Suprapubic skin (tissue), 4 donors: ENCODE measurements around the gene OTC.

Experiments used
- EP300 ChIP-seq: sonication (generic); formaldehyde crosslinking; IDR thresholded peaks from one replicate; pipeline ENCODE4 v1.6.1; 2017; ENCODE audit warnings: antibody characterized with exemption
- POLR2A ChIP-seq, 2 donors: fragments of 450-650 bp; IDR thresholded peaks; one replicate each; pipeline ENCODE4 v1.6.1; 2017; ENCODE audit warnings: antibody characterized with exemption in 2 of 2, mild to moderate bottlenecking in 2 of 2, moderate library complexity in 2 of 2
- POLR2AphosphoS5 ChIP-seq, 3 donors: sonication (generic); formaldehyde crosslinking; IDR thresholded peaks; one replicate each; pipeline ENCODE4 v1.6.1; 2017; ENCODE audit warnings: antibody characterized with exemption in 3 of 3
- TF ChIP-seq, protein P1 (sequence below), 2 donors: fragments of 200-600 bp in 1 of 2; fragments of 450-650 bp in 1 of 2; sonication (generic) in 1 of 2; IDR thresholded peaks; one replicate each; pipeline ENCODE4 v1.5.1; 2016 to 2019; ENCODE audit warnings: antibody characterized with exemption in 2 of 2, mild to moderate bottlenecking in 1 of 2, moderate library complexity in 1 of 2

DNA sequence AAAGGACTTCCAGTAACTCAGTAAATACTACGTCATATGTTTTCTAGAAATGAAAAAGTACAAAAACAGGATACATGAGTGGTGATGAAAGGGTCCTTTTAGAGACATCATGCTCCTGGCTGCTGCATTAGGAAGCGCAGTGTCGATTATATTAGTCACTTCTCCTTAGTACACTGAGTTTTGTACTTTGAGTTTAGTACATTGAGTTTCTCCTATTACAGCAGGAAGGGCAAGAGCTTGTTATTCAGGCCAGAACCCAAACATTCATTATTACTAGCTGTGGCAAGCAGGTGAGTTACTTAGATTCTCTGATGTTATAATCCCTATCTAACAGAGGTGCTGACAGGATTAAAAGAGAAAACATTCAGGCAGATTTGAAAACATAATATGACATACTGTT, 46.4 kb upstream of the OTC start:
- TF ChIP-seq POLR2A (IDR thresholded peaks at IDR 0.05): no peak
- TF ChIP-seq, protein P1, sequence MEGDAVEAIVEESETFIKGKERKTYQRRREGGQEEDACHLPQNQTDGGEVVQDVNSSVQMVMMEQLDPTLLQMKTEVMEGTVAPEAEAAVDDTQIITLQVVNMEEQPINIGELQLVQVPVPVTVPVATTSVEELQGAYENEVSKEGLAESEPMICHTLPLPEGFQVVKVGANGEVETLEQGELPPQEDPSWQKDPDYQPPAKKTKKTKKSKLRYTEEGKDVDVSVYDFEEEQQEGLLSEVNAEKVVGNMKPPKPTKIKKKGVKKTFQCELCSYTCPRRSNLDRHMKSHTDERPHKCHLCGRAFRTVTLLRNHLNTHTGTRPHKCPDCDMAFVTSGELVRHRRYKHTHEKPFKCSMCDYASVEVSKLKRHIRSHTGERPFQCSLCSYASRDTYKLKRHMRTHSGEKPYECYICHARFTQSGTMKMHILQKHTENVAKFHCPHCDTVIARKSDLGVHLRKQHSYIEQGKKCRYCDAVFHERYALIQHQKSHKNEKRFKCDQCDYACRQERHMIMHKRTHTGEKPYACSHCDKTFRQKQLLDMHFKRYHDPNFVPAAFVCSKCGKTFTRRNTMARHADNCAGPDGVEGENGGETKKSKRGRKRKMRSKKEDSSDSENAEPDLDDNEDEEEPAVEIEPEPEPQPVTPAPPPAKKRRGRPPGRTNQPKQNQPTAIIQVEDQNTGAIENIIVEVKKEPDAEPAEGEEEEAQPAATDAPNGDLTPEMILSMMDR (IDR thresholded peaks at IDR 0.05): no peak
- TF ChIP-seq POLR2AphosphoS5 (IDR thresholded peaks at IDR 0.05): no peak
- no peak for TF ChIP-seq EP300
